Measurements from ENCODE around the gene IFNAR2.

Gene IFNAR2

GRCh38 chr21:33273044-33273443 lies 43.3 kb downstream of the IFNAR2 start:
- no peak for TF ChIP-seq FEZF1 (tag by site-specific recombination; IDR thresholded peaks at IDR 0.05)
- TF ChIP-seq ZNF555 (tag by site-specific recombination; conservative IDR thresholded peaks at IDR 0.05) = no peak
- TF ChIP-seq ZNF391 (tag by site-specific recombination; IDR thresholded peaks at IDR 0.05; ENCODE audit: borderline replicate concordance, low read depth) = no peak
- TF ChIP-seq ZNF514 (tag by site-specific recombination; IDR thresholded peaks at IDR 0.05) = no peak
- TF ChIP-seq ZNF335 (tag by site-specific recombination; conservative IDR thresholded peaks at IDR 0.05) = no peak
- TF ChIP-seq CTCF (tag by site-specific recombination; IDR thresholded peaks at IDR 0.05) = no peak
- no peak for TF ChIP-seq SP3 (tag by site-specific recombination; IDR thresholded peaks at IDR 0.05)
- no peak for TF ChIP-seq ZBTB48 (tag by site-specific recombination; IDR thresholded peaks at IDR 0.05)
- TF ChIP-seq, protein P1, sequence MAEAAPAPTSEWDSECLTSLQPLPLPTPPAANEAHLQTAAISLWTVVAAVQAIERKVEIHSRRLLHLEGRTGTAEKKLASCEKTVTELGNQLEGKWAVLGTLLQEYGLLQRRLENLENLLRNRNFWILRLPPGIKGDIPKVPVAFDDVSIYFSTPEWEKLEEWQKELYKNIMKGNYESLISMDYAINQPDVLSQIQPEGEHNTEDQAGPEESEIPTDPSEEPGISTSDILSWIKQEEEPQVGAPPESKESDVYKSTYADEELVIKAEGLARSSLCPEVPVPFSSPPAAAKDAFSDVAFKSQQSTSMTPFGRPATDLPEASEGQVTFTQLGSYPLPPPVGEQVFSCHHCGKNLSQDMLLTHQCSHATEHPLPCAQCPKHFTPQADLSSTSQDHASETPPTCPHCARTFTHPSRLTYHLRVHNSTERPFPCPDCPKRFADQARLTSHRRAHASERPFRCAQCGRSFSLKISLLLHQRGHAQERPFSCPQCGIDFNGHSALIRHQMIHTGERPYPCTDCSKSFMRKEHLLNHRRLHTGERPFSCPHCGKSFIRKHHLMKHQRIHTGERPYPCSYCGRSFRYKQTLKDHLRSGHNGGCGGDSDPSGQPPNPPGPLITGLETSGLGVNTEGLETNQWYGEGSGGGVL (tag by site-specific recombination; IDR thresholded peaks at IDR 0.05) = no peak
- TF ChIP-seq MEIS1 (CRISPR knock-in tag; IDR thresholded peaks at IDR 0.05; ENCODE audit: borderline replicate concordance) = no peak
- ChIA-PET POLR2A (interaction anchor here (1.2 kb wide), 1 partner anchor 8 kb away, joined by 3 read pairs; no protein-coding TSS in a partner anchor), CTCF (no interaction called here)
- peaks cover 27 to 46% of the 10 kb centered on the region in 2 experiments for H3K36me3 ChIP-seq (ENCODE audit: control insufficient read depth in 2 of 2, insufficient read depth in 1 of 2, low read length in 2 of 2)
- H3K9me3 ChIP-seq (ENCODE audit: control insufficient read depth, insufficient read depth, low read depth, low read length) = no peaks in the 10 kb centered on the region
- H3K4me3 ChIP-seq (ENCODE audit: low read depth, low read length) = no peak overlapping the region
- peaks cover 3% of the 10 kb centered on the region for H3K4me1 ChIP-seq (ENCODE audit: control insufficient read depth, insufficient read depth, low read length)
- H3K27ac ChIP-seq (ENCODE audit: extremely low read depth, low read depth, low read length) = no peak overlapping the region

GRCh38 chr21:33278721-33279120 lies 49.0 kb downstream of the IFNAR2 start:
- no peak overlapping the region for H3K27ac ChIP-seq (ENCODE audit: extremely low read depth, low read depth, low read length)
- no peaks in the 10 kb centered on the region for H3K4me1 ChIP-seq (ENCODE audit: control insufficient read depth, insufficient read depth, low read length)
- no peak overlapping the region for H3K4me3 ChIP-seq (ENCODE audit: low read depth, low read length)
- POLR2A ChIA-PET = no interaction called here
- TF ChIP-seq ZNF433 (tag by site-specific recombination; IDR thresholded peaks at IDR 0.05; ENCODE audit: low read depth) (no peak), ZNF16 (tag by site-specific recombination; IDR thresholded peaks at IDR 0.05; ENCODE audit: low read depth) (no peak), ZNF202 (tag by site-specific recombination; IDR thresholded peaks at IDR 0.05; ENCODE audit: borderline replicate concordance) (no peak), ZNF146 (tag by site-specific recombination; IDR thresholded peaks at IDR 0.05) (no peak), HOXC10 (CRISPR knock-in tag; IDR thresholded peaks at IDR 0.05) (no peak), ZNF571 (tag by site-specific recombination; IDR thresholded peaks at IDR 0.05) (no peak), ZNF350 (tag by site-specific recombination; IDR thresholded peaks at IDR 0.05) (no peak), ZXDB (tag by site-specific recombination; IDR thresholded peaks at IDR 0.05) (no peak), ZNF701 (tag by site-specific recombination; IDR thresholded peaks at IDR 0.05) (no peak), GLIS1 (tag by site-specific recombination; IDR thresholded peaks at IDR 0.05) (no peak), ZNF292 (tag by site-specific recombination; IDR thresholded peaks at IDR 0.05; ENCODE audit: borderline replicate concordance, low read depth) (no peak), ZNF843 (tag by site-specific recombination; IDR thresholded peaks at IDR 0.05) (no peak), ZNF121 (tag by site-specific recombination; IDR thresholded peaks at IDR 0.05) (no peak), ZSCAN16 (tag by site-specific recombination; IDR thresholded peaks at IDR 0.05) (no peak), SP2 (tag by site-specific recombination; IDR thresholded peaks at IDR 0.05) (no peak), ZNF791 (tag by site-specific recombination; IDR thresholded peaks at IDR 0.05) (no peak), ZNF416 (tag by site-specific recombination; IDR thresholded peaks at IDR 0.05) (no peak), PRDM10 (tag by site-specific recombination; IDR thresholded peaks at IDR 0.05) (no peak), ZNF302 (tag by site-specific recombination; IDR thresholded peaks at IDR 0.05; ENCODE audit: low read depth) (no peak)
- TF ChIP-seq, protein P2, sequence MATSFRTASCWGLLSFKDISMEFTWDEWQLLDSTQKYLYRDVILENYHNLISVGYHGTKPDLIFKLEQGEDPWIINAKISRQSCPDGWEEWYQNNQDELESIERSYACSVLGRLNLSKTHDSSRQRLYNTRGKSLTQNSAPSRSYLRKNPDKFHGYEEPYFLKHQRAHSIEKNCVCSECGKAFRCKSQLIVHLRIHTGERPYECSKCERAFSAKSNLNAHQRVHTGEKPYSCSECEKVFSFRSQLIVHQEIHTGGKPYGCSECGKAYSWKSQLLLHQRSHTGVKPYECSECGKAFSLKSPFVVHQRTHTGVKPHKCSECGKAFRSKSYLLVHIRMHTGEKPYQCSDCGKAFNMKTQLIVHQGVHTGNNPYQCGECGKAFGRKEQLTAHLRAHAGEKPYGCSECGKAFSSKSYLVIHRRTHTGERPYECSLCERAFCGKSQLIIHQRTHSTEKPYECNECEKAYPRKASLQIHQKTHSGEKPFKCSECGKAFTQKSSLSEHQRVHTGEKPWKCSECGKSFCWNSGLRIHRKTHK (tag by site-specific recombination; IDR thresholded peaks at IDR 0.05) = no peak
- H3K9me3 ChIP-seq (ENCODE audit: control insufficient read depth, insufficient read depth, low read depth, low read length) = no peaks in the 10 kb centered on the region; the same call in 1 of the 2 replicates
- CTCF ChIA-PET = no interaction called here
- H3K36me3 ChIP-seq (ENCODE audit: control insufficient read depth in 2 of 2, insufficient read depth in 1 of 2, low read length in 2 of 2) = peaks cover 27 to 40% of the 10 kb centered on the region in 2 experiments
